Brain microvascular endothelial cell (primary cell): ENCODE measurements around the gene WDR3.

Experiments used
- DNase-seq: peaks from one replicate; pipeline ENCODE4 v3.0.0-alpha.2; 2020
- H3K27ac ChIP-seq: fragments of 250-450 bp; sonication (Bioruptor Pico); 2 replicates; pipeline ENCODE4 v1.5.1; 2020; ENCODE audit warnings: mild to moderate bottlenecking, moderate library complexity
- H3K27me3 ChIP-seq: fragments of 250-450 bp; sonication (Bioruptor Pico); replicated peaks from 2 replicates; pipeline ENCODE4 v1.5.1; 2020; ENCODE audit warnings: mild to moderate bottlenecking
- H3K36me3 ChIP-seq: fragments of 250-450 bp; sonication (Bioruptor Pico); replicated peaks from 2 replicates; pipeline ENCODE4 v1.5.1; 2020; ENCODE audit warnings: mild to moderate bottlenecking
- H3K4me3 ChIP-seq: 2 replicates; pipeline ENCODE4 v1.5.1; 2011; ENCODE audit warnings: low read depth, mild to moderate bottlenecking, control low read depth, low read length, moderate library complexity
- in situ Hi-C: cut with HindIII; loops from 2 replicates; pipeline ENCODE4 v1.10.0; 2017; ENCODE audit warnings: low sequenced_read_pairs, low pct_ligation_motif_present
- TF ChIP-seq, protein P1 (sequence below): IDR thresholded peaks from 2 replicates; pipeline ENCODE4 v1.5.1; 2011; ENCODE audit warnings: low read depth, mild to moderate bottlenecking, moderate library complexity, low read length, control low read depth, inconsistent platforms; ENCODE audit errors: missing control alignments

WDR3 gene

DNA sequence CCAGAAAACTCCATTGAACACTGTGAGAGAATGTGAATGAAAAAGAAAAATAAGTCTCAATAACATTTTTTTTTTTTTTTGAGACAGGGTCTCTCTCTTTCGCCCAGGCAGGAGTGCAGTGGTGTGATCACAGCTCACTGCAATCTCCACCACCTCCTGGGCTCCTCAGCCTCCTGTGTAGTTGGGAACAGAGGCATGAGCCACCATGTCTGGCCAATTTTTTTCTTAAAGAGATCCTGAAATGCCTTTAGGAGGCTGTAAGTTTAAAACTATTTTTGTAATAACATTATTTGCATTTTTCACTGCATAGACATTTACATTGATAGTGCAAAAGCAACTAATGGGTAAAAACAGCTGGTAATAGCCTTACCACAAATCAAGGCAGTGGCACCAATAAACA is 35.5 kb upstream of the WDR3 start:
- Histone ChIP-seq H3K27me3 (no peaks in the 10 kb centered on the region), H3K27ac (no peak overlapping the region), H3K36me3 (peaks cover 13% of the 10 kb centered on the region), H3K4me3 (no peak overlapping the region)
- in situ Hi-C loops: no loop called here
- TF ChIP-seq, protein P1, sequence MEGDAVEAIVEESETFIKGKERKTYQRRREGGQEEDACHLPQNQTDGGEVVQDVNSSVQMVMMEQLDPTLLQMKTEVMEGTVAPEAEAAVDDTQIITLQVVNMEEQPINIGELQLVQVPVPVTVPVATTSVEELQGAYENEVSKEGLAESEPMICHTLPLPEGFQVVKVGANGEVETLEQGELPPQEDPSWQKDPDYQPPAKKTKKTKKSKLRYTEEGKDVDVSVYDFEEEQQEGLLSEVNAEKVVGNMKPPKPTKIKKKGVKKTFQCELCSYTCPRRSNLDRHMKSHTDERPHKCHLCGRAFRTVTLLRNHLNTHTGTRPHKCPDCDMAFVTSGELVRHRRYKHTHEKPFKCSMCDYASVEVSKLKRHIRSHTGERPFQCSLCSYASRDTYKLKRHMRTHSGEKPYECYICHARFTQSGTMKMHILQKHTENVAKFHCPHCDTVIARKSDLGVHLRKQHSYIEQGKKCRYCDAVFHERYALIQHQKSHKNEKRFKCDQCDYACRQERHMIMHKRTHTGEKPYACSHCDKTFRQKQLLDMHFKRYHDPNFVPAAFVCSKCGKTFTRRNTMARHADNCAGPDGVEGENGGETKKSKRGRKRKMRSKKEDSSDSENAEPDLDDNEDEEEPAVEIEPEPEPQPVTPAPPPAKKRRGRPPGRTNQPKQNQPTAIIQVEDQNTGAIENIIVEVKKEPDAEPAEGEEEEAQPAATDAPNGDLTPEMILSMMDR: no peak
- no peak for DNase-seq

DNA sequence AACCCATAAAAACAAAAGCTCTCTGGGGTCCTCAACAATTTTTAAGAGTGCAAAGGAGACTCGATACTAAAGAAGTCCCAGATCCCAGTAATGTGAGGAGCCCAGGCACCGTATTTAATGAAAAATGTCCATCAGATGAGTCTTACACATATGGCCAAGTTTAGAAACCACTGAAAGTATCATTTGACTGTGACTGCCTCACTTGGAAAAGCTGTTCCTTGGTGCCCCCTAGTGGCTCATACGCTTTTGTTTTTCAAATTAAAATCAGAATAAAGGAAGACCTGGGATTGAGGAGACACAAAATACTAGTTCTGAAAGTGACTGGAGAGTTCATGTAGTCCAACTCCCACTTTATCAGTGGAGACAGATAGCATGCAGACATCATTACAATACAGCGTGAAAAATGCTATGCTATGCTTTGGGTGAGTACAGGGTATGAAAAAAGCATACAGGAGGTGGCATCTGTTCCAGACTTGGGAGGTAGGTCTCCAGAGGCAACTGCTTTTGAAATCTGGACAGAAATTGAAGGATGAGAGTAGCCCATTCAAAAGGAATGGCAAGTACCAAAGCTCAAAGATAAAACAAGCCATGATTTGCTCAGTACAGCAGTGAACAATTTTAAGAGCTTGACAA is 33.9 kb upstream of the WDR3 start:
- H3K36me3 ChIP-seq: peaks cover 15% of the 10 kb centered on the region
- TF ChIP-seq, protein P1: peak; percentile 78
- H3K4me3 ChIP-seq: no peak overlapping the region
- no peaks in the 10 kb centered on the region for H3K27me3 ChIP-seq
- H3K27ac ChIP-seq: no peak overlapping the region
- peak; percentile 85 for DNase-seq
- in situ Hi-C loops: no loop called here

DNA sequence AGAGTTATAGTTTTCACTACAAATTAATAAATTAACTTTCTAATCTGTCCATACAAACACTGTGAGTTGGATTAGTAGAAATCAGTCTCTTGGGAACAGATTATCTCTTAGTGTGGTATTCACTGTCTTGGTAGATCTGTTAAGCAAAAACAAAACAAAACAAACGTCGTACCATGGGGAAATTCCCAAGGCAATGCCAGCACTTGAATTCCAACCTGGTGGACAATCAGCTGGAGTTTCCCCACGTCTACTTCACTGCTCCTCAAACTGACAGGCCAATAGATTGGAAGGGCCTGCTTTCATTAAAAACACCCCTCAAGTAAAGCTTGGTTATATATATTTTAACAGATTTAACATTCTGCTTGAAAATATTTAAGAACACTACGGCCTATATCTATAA is 32.0 kb upstream of the WDR3 start:
- DNase-seq: peak; percentile 64
- Histone ChIP-seq H3K4me3 (no peak overlapping the region), H3K27me3 (no peaks in the 10 kb centered on the region), H3K27ac (no peak overlapping the region), H3K36me3 (peaks cover 15% of the 10 kb centered on the region)
- in situ Hi-C loops: no loop called here
- TF ChIP-seq, protein P1: no peak

DNA sequence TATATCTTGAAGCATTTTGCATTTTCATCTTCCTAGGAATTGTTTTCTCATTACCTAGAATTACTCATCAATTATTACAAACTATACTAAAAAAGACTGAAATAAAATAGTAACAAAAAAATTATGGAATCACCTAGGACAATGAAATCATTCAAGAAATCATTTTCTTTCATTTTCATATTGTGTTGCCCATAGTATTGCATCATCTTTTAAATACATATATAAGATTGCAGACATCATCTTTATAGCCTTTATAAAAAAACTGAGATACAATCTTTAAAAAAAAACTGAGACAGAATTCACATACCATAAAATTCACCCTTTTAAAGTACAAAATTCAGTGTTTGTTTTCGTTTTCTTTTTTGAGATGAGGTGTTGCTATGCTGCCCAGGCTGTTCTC is 29.7 kb upstream of the WDR3 start:
- Histone ChIP-seq H3K27me3 (no peaks in the 10 kb centered on the region), H3K27ac (no peak overlapping the region), H3K4me3 (no peak overlapping the region), H3K36me3 (peaks cover 15% of the 10 kb centered on the region)
- in situ Hi-C loops: no loop called here
- no peak for DNase-seq
- TF ChIP-seq, protein P1: no peak

DNA sequence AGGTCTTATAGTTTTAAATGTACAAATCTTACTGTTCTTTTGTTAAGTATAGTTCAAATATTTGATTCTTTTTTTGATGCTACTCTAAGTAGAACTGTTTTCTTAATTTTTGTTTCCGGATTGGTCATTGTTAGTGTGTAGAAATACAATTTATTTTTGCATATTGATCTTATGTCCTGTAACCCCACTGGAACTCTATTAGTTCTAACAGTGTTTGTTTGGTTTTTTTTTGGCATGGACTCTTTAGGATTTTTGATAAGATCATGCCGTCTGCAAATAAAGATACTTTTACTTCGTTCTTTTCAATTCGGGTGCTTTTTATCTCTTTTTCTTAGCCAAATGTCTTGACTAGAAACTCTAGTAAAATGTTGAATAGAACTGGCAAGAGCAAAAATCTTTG is 26.6 kb upstream of the WDR3 start:
- no peaks in the 10 kb centered on the region for H3K27me3 ChIP-seq
- no peak for DNase-seq
- peaks cover 3% of the 10 kb centered on the region for H3K36me3 ChIP-seq
- TF ChIP-seq, protein P1: no peak
- no peak overlapping the region for H3K27ac ChIP-seq
- in situ Hi-C loops: no loop called here
- H3K4me3 ChIP-seq: no peak overlapping the region

DNA sequence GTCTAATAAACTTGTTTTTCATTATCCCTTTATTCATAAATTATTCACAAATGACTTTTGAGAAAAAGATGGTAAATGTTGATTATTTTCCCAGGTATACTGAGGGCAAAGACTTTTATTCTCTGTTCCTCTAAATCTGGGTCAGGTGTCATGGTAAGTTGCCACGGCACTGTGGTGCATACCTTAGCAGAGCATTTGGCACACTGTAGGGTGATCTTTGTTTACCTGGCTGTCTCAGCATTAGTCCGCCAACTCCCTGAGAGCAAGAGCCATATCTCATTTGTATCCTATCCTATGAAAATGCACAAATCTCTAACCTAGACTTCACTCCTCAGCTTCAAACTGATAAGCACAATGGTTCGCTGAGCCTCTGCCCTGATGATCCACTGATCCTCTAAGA is 25.1 kb upstream of the WDR3 start:
- TF ChIP-seq, protein P1: no peak

More for the DNA sequence above, 25.1 kb upstream of the WDR3 start:
- Histone ChIP-seq H3K27me3 (no peaks in the 10 kb centered on the region), H3K27ac (no peak overlapping the region), H3K36me3 (no peaks in the 10 kb centered on the region), H3K4me3 (no peak overlapping the region)
- no peak for DNase-seq
- in situ Hi-C loops: no loop called here
